CD14-positive monocyte (primary cell): ENCODE measurements around the gene DAPK2. TPM values are rescaled to one million over a fixed set of nuclear protein-coding genes. Genes with fewer than 3 reads are reported as not detected.

Source experiments
- DNase-seq, 3 donors: peaks; one replicate each; pipeline ENCODE4 v3.0.0-alpha.2; 2011 to 2022
- H2AFZ ChIP-seq: 2 replicates; pipeline ENCODE4 v1.6.0; 2012; ENCODE audit warnings: mild to moderate bottlenecking, low read depth, low read length, inconsistent platforms; ENCODE audit not compliant: insufficient read depth, poor library complexity, severe bottlenecking
- H3K27ac ChIP-seq, 2 donors: 1 replicate in 1 of 2; 2 replicates in 1 of 2; pipeline ENCODE4 v1.5.1; 2012 to 2013; ENCODE audit warnings: low read length in 2 of 2, control low read depth in 1 of 2, inconsistent platforms in 1 of 2, low read depth in 1 of 2, mild to moderate bottlenecking in 1 of 2
- H3K27me3 ChIP-seq, 2 donors: one replicate each; pipeline versions ENCODE4 v1.6.0 to v1.6.1; 2011 to 2013; ENCODE audit warnings: low read length in 2 of 2; ENCODE audit not compliant: control insufficient read depth in 2 of 2, insufficient read depth in 2 of 2
- H3K36me3 ChIP-seq, 2 donors: replicated peaks in 1 of 2; 1 replicate in 1 of 2; 2 replicates in 1 of 2; pipeline versions ENCODE4 v1.5.1 to v1.6.1; 2012 to 2013; ENCODE audit warnings: low read length in 2 of 2, control low read depth in 1 of 2, inconsistent platforms in 1 of 2, mild to moderate bottlenecking in 1 of 2; ENCODE audit not compliant: insufficient read depth in 2 of 2, control insufficient read depth in 1 of 2
- H3K4me1 ChIP-seq, 2 donors: 1 replicate in 1 of 2; 2 replicates in 1 of 2; pipeline versions ENCODE4 v1.5.1 to v1.6.1; 2012 to 2013; ENCODE audit warnings: low read length in 2 of 2, control low read depth in 1 of 2, inconsistent platforms in 1 of 2, mild to moderate bottlenecking in 1 of 2, moderate library complexity in 1 of 2; ENCODE audit not compliant: insufficient read depth in 2 of 2, control insufficient read depth in 1 of 2
- H3K4me2 ChIP-seq: replicated peaks from 2 replicates; pipeline ENCODE3; 2012; ENCODE audit warnings: low read length, moderate library complexity, mild to moderate bottlenecking; ENCODE audit not compliant: poor library complexity, severe bottlenecking; ENCODE audit errors: extremely low read depth
- H3K4me3 ChIP-seq, 3 experiments: fragments of 200-600 bp in 1 of 3; sonication (generic) in 1 of 3; replicated peaks in 1 of 3; 1 replicate in 2 of 3; 2 replicates in 1 of 3; pipeline ENCODE4 v1.5.1; 2011 to 2013; ENCODE audit warnings: low read length in 3 of 3, mild to moderate bottlenecking in 3 of 3, control low read depth in 2 of 3, low read depth in 2 of 3, inconsistent platforms in 1 of 3, moderate library complexity in 1 of 3
- H3K79me2 ChIP-seq: 2 replicates; pipeline ENCODE4 v1.6.0; 2012; ENCODE audit warnings: mild to moderate bottlenecking, control low read depth, inconsistent platforms, low read length, moderate library complexity; ENCODE audit not compliant: insufficient read depth
- H3K9ac ChIP-seq: 2 replicates; pipeline ENCODE4 v1.6.0; 2017; ENCODE audit warnings: low read length, mild to moderate bottlenecking; ENCODE audit not compliant: insufficient read depth, poor library complexity, severe bottlenecking
- H3K9me3 ChIP-seq, 2 donors: replicated peaks in 1 of 2; 1 replicate in 1 of 2; 2 replicates in 1 of 2; pipeline versions ENCODE4 v1.5.1 to v1.6.1; 2012 to 2013; ENCODE audit warnings: low read length in 2 of 2, control low read depth in 1 of 2; ENCODE audit not compliant: control insufficient read depth in 1 of 2, insufficient read depth in 1 of 2
- H4K20me1 ChIP-seq: 2 replicates; pipeline ENCODE4 v1.6.0; 2012; ENCODE audit warnings: mild to moderate bottlenecking, low read length, control low read depth, moderate library complexity; ENCODE audit not compliant: insufficient read depth
- H3K27ac Mint-ChIP-seq, 7 donors: one replicate each; pipeline ENCODE4 v1.8.0; 2020; ENCODE audit warnings: mild to moderate bottlenecking in 7 of 7, mixed read lengths in 7 of 7, moderate library complexity in 6 of 7, inconsistent platforms in 2 of 7
- H3K27me3 Mint-ChIP-seq, 3 donors: one replicate each; pipeline ENCODE4 v1.8.0; 2021 to 2022; ENCODE audit warnings: low read depth in 3 of 3, mild to moderate bottlenecking in 3 of 3, mixed read lengths in 3 of 3, moderate library complexity in 3 of 3, inconsistent platforms in 1 of 3
- H3K36me3 Mint-ChIP-seq, 2 donors: one replicate each; pipeline ENCODE4 v1.8.0; 2020; ENCODE audit warnings: mixed read lengths in 2 of 2, inconsistent platforms in 1 of 2, mild to moderate bottlenecking in 1 of 2
- H3K4me1 Mint-ChIP-seq: one replicate; pipeline ENCODE4 v1.8.0; 2020; ENCODE audit warnings: mild to moderate bottlenecking, mixed read lengths
- H3K4me3 Mint-ChIP-seq, 2 donors: one replicate each; pipeline ENCODE4 v1.8.0; 2020; ENCODE audit warnings: mild to moderate bottlenecking in 2 of 2, mixed read lengths in 2 of 2, moderate library complexity in 1 of 2
- H3K9me3 Mint-ChIP-seq, 7 donors: one replicate each; pipeline ENCODE4 v1.8.0; 2020 to 2022; ENCODE audit warnings: mixed read lengths in 7 of 7, mild to moderate bottlenecking in 6 of 7, moderate library complexity in 6 of 7, inconsistent platforms in 2 of 7
- CTCF ChIP-seq: fragments of 200-600 bp; IDR thresholded peaks from one replicate; pipeline ENCODE4 v1.8.0; 2022; ENCODE audit warnings: antibody characterized with exemption, mild to moderate bottlenecking
- WGBS: methylation state at CpG from one replicate; pipeline ENCODE4 v1.1.5; 2013; ENCODE audit warnings: missing lambda C conversion rate; ENCODE audit not compliant: insufficient coverage; 5-methylcytosine and 5-hydroxymethylcytosine counted together
- intact Hi-C, 2 donors: fragments of 100-400 bp; cut with micrococcal nuclease; formaldehyde crosslinking; loops; one replicate each; pipeline versions ENCODE4 v1.15.0 to v1.15.1; 2023
- polyA plus RNA-seq, 3 donors: library from polyadenylated mRNA; depleted of rRNA in 1 of 3; unstranded in 2 of 3; stranded (reverse) in 1 of 3; fragments of 300-500 nt in 2 of 3; fragments of >200 nt in 1 of 3; fragmentation: Illumina TruSeq in 2 of 3; gene quantifications; 1 replicate in 2 of 3; 2 replicates in 1 of 3; pipeline ENCODE4 v1.2.3, GENCODE V29; 2012 to 2021

DAPK2 gene
- polyA plus RNA-seq, 3 donors = 0.59 to 4.1 (median 2.1) TPM

- intact Hi-C loops = no loop called here
- WGBS = 85% methylated on average over 5 of the region's 13 CpGs
These were observed 64.5 kb downstream of the DAPK2 start for GRCh38 chr15:63981596-63982320.

GRCh38 chr15:63979262-63979793 lies 67.0 kb downstream of the DAPK2 start:
- H3K9me3 ChIP-seq = no peaks in the 10 kb centered on the region
- no peaks in the 10 kb centered on the region for H3K36me3 ChIP-seq
- H3K4me2 ChIP-seq = no peak overlapping the region
- H3K79me2 ChIP-seq = no peaks in the 10 kb centered on the region
- H3K36me3 Mint-ChIP-seq = no peaks in the 10 kb centered on the region
- no peak overlapping the region for H3K4me3 Mint-ChIP-seq
- peaks cover 6 to 13% of the 10 kb centered on the region in 2 donors for H3K4me1 ChIP-seq
- DNase-seq = no peak
- no peak overlapping the region for H3K27ac Mint-ChIP-seq
- no peaks in the 10 kb centered on the region for H3K27me3 ChIP-seq
- no peak overlapping the region for H2AFZ ChIP-seq
- H3K27ac ChIP-seq = no peak overlapping the region
- intact Hi-C loops = no loop called here
- H3K9ac ChIP-seq = no peak overlapping the region
- TF ChIP-seq CTCF = no peak
- peaks cover 0 to 1% (median 1%) of the 10 kb centered on the region in 3 donors for H3K27me3 Mint-ChIP-seq
- H3K4me1 Mint-ChIP-seq = peaks cover 14% of the 10 kb centered on the region
- no peak overlapping the region for H3K4me3 ChIP-seq
- H4K20me1 ChIP-seq = no peaks in the 10 kb centered on the region
- 50% methylated on average over 2 of the region's 6 CpGs for WGBS
- H3K9me3 Mint-ChIP-seq = peaks cover 0 to 2% (median 0%) of the 10 kb centered on the region in 7 donors

More at GRCh38 chr15:63981596-63982320, 64.5 kb downstream of the DAPK2 start:
- H2AFZ ChIP-seq = no peak overlapping the region
- H3K79me2 ChIP-seq = no peaks in the 10 kb centered on the region
- H3K4me1 ChIP-seq = peaks cover 26 to 36% of the 10 kb centered on the region in 2 donors
- H3K27me3 ChIP-seq = no peaks in the 10 kb centered on the region
- DNase-seq = no peak
- H3K9me3 ChIP-seq = no peaks in the 10 kb centered on the region
- Mint-ChIP-seq H3K4me3 (no peak overlapping the region), H3K27me3 (peaks cover 0 to 1% (median 1%) of the 10 kb centered on the region in 3 donors), H3K4me1 (peaks cover 38% of the 10 kb centered on the region), H3K27ac (no peak overlapping the region), H3K9me3 (peaks cover 0 to 1% (median 0%) of the 10 kb centered on the region in 7 donors), H3K36me3 (no peaks in the 10 kb centered on the region)
- H3K4me2 ChIP-seq = no peak overlapping the region
- no peak overlapping the region for H3K9ac ChIP-seq
- no peak for TF ChIP-seq CTCF
- H3K27ac ChIP-seq = no peak overlapping the region
- H3K36me3 ChIP-seq = no peaks in the 10 kb centered on the region
- H3K4me3 ChIP-seq = no peak overlapping the region
- no peaks in the 10 kb centered on the region for H4K20me1 ChIP-seq
